Naive thymus-derived CD4-positive, alpha-beta T cell (primary cell): Measurements from ENCODE around the gene TBC1D5. TPM values are rescaled to one million over a fixed set of nuclear protein-coding genes. Genes with fewer than 3 reads are reported as not detected.
A peak's percentile ranks its signal among the peaks of the same experiment; 100 is the strongest.

Source experiments
- ATAC-seq: fragments of 150-1000 bp; cut with Tn5 transposase; 2 replicates; pipeline ENCODE4 v1.10.0; 2021; ENCODE audit warnings: mild to moderate bottlenecking, moderate library complexity
- CTCF ChIA-PET: fragments of 350-600 bp; sonication (Branson Sonifier 250); formaldehyde crosslinking; loops from one replicate; lab custom pipeline; 2021; ENCODE audit warnings: antibody characterized with exemption; lab: Charles Lee
- POLR2A ChIA-PET: fragments of 350-600 bp; sonication (Branson Sonifier 250); formaldehyde crosslinking; loops from one replicate; lab custom pipeline; 2021; ENCODE audit warnings: antibody characterized with exemption, inconsistent platforms; lab: Charles Lee
- DNase-seq, 9 donors: peaks; one replicate each; pipeline versions ENCODE4 v3.0.0 to v3.0.0-alpha.2; 2020 to 2022; ENCODE audit warnings: mixed read lengths in 1 of 9
- H3K27ac ChIP-seq: one replicate; pipeline ENCODE4 v1.7.0; 2013; ENCODE audit warnings: mild to moderate bottlenecking, low read depth, low read length, moderate library complexity
- H3K27me3 ChIP-seq, 2 donors: one replicate each; pipeline ENCODE4 v1.7.0; 2013; ENCODE audit warnings: low read length in 2 of 2, mild to moderate bottlenecking in 2 of 2, moderate library complexity in 2 of 2; ENCODE audit not compliant: control insufficient read depth in 2 of 2, insufficient read depth in 2 of 2
- H3K36me3 ChIP-seq, 3 experiments: 1 replicate in 2 of 3; 2 replicates in 1 of 3; pipeline ENCODE4 v1.7.0; 2013; ENCODE audit warnings: low read length in 3 of 3, mild to moderate bottlenecking in 3 of 3, moderate library complexity in 1 of 3; ENCODE audit not compliant: insufficient read depth in 3 of 3, control insufficient read depth in 2 of 3
- H3K4me1 ChIP-seq, 2 donors: one replicate each; pipeline ENCODE4 v1.7.0; 2013; ENCODE audit warnings: low read length in 2 of 2, mild to moderate bottlenecking in 2 of 2, moderate library complexity in 1 of 2; ENCODE audit not compliant: control insufficient read depth in 2 of 2, insufficient read depth in 2 of 2
- H3K4me3 ChIP-seq: 2 replicates; pipeline ENCODE4 v1.7.0; 2013; ENCODE audit warnings: mild to moderate bottlenecking, low read length
- H3K9me3 ChIP-seq, 3 experiments: 1 replicate in 2 of 3; 2 replicates in 1 of 3; pipeline ENCODE4 v1.7.0; 2013; ENCODE audit warnings: low read length in 3 of 3; ENCODE audit not compliant: control insufficient read depth in 2 of 3
- H3K27ac Mint-ChIP-seq, 9 donors: one replicate each; pipeline ENCODE4 v1.8.0; 2020 to 2022; ENCODE audit warnings: mixed read lengths in 9 of 9, mild to moderate bottlenecking in 8 of 9, moderate library complexity in 5 of 9, inconsistent platforms in 2 of 9
- H3K27me3 Mint-ChIP-seq, 5 donors: one replicate each; pipeline ENCODE4 v1.8.0; 2021 to 2022; ENCODE audit warnings: mixed read lengths in 5 of 5, mild to moderate bottlenecking in 1 of 5
- H3K36me3 Mint-ChIP-seq, 5 donors: one replicate each; pipeline ENCODE4 v1.8.0; 2020 to 2022; ENCODE audit warnings: mixed read lengths in 5 of 5, mild to moderate bottlenecking in 3 of 5, inconsistent platforms in 1 of 5
- H3K4me1 Mint-ChIP-seq, 7 donors: one replicate each; pipeline ENCODE4 v1.8.0; 2020 to 2022; ENCODE audit warnings: mixed read lengths in 7 of 7, mild to moderate bottlenecking in 3 of 7, inconsistent platforms in 1 of 7
- H3K4me3 Mint-ChIP-seq, 10 donors: one replicate each; pipeline ENCODE4 v1.8.0; 2020 to 2022; ENCODE audit warnings: mild to moderate bottlenecking in 10 of 10, mixed read lengths in 10 of 10, moderate library complexity in 6 of 10, inconsistent platforms in 2 of 10
- H3K9me3 Mint-ChIP-seq, 11 donors: one replicate each; pipeline ENCODE4 v1.8.0; 2020 to 2022; ENCODE audit warnings: mixed read lengths in 11 of 11, mild to moderate bottlenecking in 4 of 11, inconsistent platforms in 1 of 11, moderate library complexity in 1 of 11
- intact Hi-C, 2 donors: fragments of 100-400 bp; cut with micrococcal nuclease; formaldehyde crosslinking; loops; one replicate each; pipeline ENCODE4 v1.15.1; 2023
- polyA plus RNA-seq, 2 donors: library from polyadenylated mRNA; unstranded; fragments of 300-500 nt; fragmentation: Illumina TruSeq; gene quantifications; one replicate each; pipeline ENCODE4 v1.2.3, GENCODE V29; 2021
- total RNA-seq, 6 experiments: library from RNA in 5 of 6; stranded (reverse) in 5 of 6; gene quantifications; 1 replicate in 5 of 6; 2 replicates in 1 of 6; pipeline ENCODE4 v1.2.3 and lab custom pipeline; 2021 to 2026

Gene TBC1D5
- total and polyA plus RNA-seq, 7 experiments from 2014 or later: 30.5 to 54.0 (median 37.4) TPM

DNA sequence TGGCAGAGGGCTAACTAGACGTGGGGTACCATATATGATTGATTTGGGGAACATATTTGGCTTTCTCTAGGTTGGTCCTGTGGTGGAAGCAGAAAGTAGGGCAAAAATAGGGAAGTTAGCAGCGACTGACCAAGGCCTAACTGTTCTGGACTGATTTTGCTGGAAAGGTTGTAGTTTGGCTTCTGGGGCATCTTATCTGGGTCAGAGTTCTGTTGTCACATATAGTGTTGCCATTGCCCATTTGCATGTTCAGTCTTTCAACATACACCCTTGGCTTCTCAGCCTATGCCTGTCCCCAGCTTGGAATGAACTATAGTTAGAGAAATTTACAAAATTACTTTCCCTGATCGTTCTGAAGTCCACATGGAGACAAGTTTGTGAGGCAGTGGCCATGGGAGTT, 426.5 kb downstream of the TBC1D5 start:
- DNase-seq (no peak), ATAC-seq (no peak)
- POLR2A ChIA-PET: no interaction called here
- no peaks in the 10 kb centered on the region for H3K36me3 ChIP-seq
- CTCF ChIA-PET: interaction anchor here (0.7 kb wide), 1 partner anchor 64 kb away, joined by 3 read pairs; no protein-coding TSS in a partner anchor
- Mint-ChIP-seq H3K4me3 (no peak overlapping the region), H3K9me3 (peaks cover 0 to 5% (median 0%) of the 10 kb centered on the region in 11 donors), H3K36me3 (peaks cover 0 to 19% (median 11%) of the 10 kb centered on the region in 5 donors), H3K27me3 (no peaks in the 10 kb centered on the region), H3K4me1 (no peaks in the 10 kb centered on the region), H3K27ac (no peak overlapping the region)
- H3K4me1 ChIP-seq: no peaks in the 10 kb centered on the region
- H3K9me3 ChIP-seq: no peaks in the 10 kb centered on the region
- H3K27ac ChIP-seq: no peak overlapping the region
- intact Hi-C loops: no loop called here
- H3K4me3 ChIP-seq: no peak overlapping the region
- no peaks in the 10 kb centered on the region for H3K27me3 ChIP-seq

DNA sequence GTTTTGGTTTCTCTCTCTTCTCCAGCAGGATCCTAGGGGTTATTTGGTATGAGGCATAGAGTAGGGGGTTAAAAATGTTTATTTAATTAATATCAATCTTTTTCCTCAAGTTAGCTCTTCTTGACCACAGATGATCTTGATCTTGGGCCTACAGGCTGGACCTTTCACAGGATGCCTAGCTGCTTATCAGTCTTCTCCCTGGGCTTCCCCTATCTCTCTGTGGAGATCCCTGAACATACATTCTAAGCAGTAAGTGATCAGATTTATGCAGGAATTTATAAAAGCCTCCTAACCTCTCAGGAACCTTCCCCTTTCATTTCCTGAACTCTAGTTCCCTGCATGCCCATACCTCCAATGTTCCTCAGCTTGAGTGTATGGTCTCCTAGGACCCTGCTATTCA, 428.3 kb downstream of the TBC1D5 start:
- peaks cover 0 to 5% (median 0%) of the 10 kb centered on the region in 11 donors for H3K9me3 Mint-ChIP-seq
- no peak overlapping the region for H3K4me3 ChIP-seq
- no peak for DNase-seq
- H3K27me3 Mint-ChIP-seq: no peaks in the 10 kb centered on the region
- no peaks in the 10 kb centered on the region for H3K36me3 ChIP-seq
- no peaks in the 10 kb centered on the region for H3K4me1 ChIP-seq
- no peak overlapping the region for H3K4me3 Mint-ChIP-seq
- H3K4me1 Mint-ChIP-seq: peaks cover 0 to 8% (median 0%) of the 10 kb centered on the region in 7 donors
- no peaks in the 10 kb centered on the region for H3K27me3 ChIP-seq
- CTCF ChIA-PET: no interaction called here
- intact Hi-C loops: no loop called here
- no peaks in the 10 kb centered on the region for H3K9me3 ChIP-seq
- peaks cover 0 to 16% (median 8%) of the 10 kb centered on the region in 5 donors for H3K36me3 Mint-ChIP-seq
- H3K27ac ChIP-seq: no peak overlapping the region
- no peak for ATAC-seq
- peak overlapping the region in 1 of 9 donors; percentile 64 for H3K27ac Mint-ChIP-seq
- POLR2A ChIA-PET: no interaction called here

- no peak for ATAC-seq
- no peak overlapping the region for H3K27ac Mint-ChIP-seq
- POLR2A ChIA-PET: no interaction called here
Measured at GRCh38 chr3:17313746-17314145, 428.7 kb downstream of the TBC1D5 start.

GRCh38 chr3:17310983-17311382, 431.4 kb downstream of the TBC1D5 start:
- intact Hi-C loops: no loop called here
- DNase-seq (no peak), ATAC-seq (no peak)
- POLR2A ChIA-PET: no interaction called here
- H3K9me3 ChIP-seq: no peaks in the 10 kb centered on the region
- CTCF ChIA-PET: no interaction called here
- H3K27me3 Mint-ChIP-seq: no peaks in the 10 kb centered on the region
- no peak overlapping the region for H3K27ac ChIP-seq
- H3K4me1 ChIP-seq: no peaks in the 10 kb centered on the region
- H3K27me3 ChIP-seq: no peaks in the 10 kb centered on the region
- no peak overlapping the region for H3K27ac Mint-ChIP-seq
- H3K4me3 Mint-ChIP-seq: no peak overlapping the region
- H3K36me3 ChIP-seq: no peaks in the 10 kb centered on the region
- peaks cover 0 to 7% (median 0%) of the 10 kb centered on the region in 5 donors for H3K36me3 Mint-ChIP-seq
- no peak overlapping the region for H3K4me3 ChIP-seq
- H3K9me3 Mint-ChIP-seq: no peaks in the 10 kb centered on the region
- peaks cover 0 to 8% (median 0%) of the 10 kb centered on the region in 7 donors for H3K4me1 Mint-ChIP-seq

More at GRCh38 chr3:17313746-17314145, 428.7 kb downstream of the TBC1D5 start:
- H3K4me1 Mint-ChIP-seq: peaks cover 0 to 8% (median 0%) of the 10 kb centered on the region in 7 donors
- H3K27me3 Mint-ChIP-seq: no peaks in the 10 kb centered on the region
- H3K4me3 Mint-ChIP-seq: no peak overlapping the region
- intact Hi-C loops: no loop called here
- Histone ChIP-seq H3K4me3 (no peak overlapping the region), H3K27me3 (no peaks in the 10 kb centered on the region), H3K27ac (no peak overlapping the region), H3K36me3 (no peaks in the 10 kb centered on the region), H3K4me1 (no peaks in the 10 kb centered on the region), H3K9me3 (no peaks in the 10 kb centered on the region)
- CTCF ChIA-PET: no interaction called here
- no peak for DNase-seq
- peaks cover 0 to 4% (median 0%) of the 10 kb centered on the region in 11 donors for H3K9me3 Mint-ChIP-seq
- H3K36me3 Mint-ChIP-seq: peaks cover 0 to 13% (median 4%) of the 10 kb centered on the region in 5 donors

- no peaks in the 10 kb centered on the region for H3K27me3 Mint-ChIP-seq
- peaks cover 0 to 8% (median 0%) of the 10 kb centered on the region in 7 donors for H3K4me1 Mint-ChIP-seq
- no peaks in the 10 kb centered on the region for H3K9me3 Mint-ChIP-seq
- ChIA-PET POLR2A (no interaction called here), CTCF (interaction anchor here (1.0 kb wide), 1 partner anchor 50 kb away, joined by 3 read pairs; no protein-coding TSS in a partner anchor)
- Histone ChIP-seq H3K4me1 (no peaks in the 10 kb centered on the region), H3K9me3 (no peaks in the 10 kb centered on the region), H3K27ac (no peak overlapping the region), H3K36me3 (no peaks in the 10 kb centered on the region), H3K4me3 (no peak overlapping the region), H3K27me3 (no peaks in the 10 kb centered on the region)
- H3K4me3 Mint-ChIP-seq: no peak overlapping the region
- H3K27ac Mint-ChIP-seq: no peak overlapping the region
- no peak for DNase-seq
- intact Hi-C loops: no loop called here
- peaks cover 0 to 3% (median 0%) of the 10 kb centered on the region in 5 donors for H3K36me3 Mint-ChIP-seq
- no peak for ATAC-seq
Measured at GRCh38 chr3:17307887-17308286, 434.5 kb downstream of the TBC1D5 start.

DNA sequence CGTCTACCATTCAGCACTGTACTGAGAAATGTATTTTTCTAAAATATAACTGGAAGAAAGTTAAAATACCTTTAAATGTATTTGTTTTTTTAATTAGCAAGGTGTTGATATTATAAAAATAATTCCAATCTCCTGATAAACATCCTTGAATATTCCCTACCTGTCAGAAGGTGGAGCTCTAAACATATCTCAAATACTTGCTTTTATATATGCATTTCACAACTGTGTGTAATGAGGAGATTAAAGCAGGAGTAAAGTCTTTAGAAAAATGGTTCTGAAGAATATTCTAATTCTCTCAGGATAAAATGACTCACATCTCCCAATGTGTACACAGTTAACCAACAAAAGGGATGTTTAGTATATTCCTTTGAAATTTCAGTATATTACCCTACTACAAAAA, 434.9 kb downstream of the TBC1D5 start:
- peaks cover 0 to 3% (median 0%) of the 10 kb centered on the region in 5 donors for H3K36me3 Mint-ChIP-seq
- intact Hi-C loops: no loop called here
- H3K9me3 Mint-ChIP-seq: no peaks in the 10 kb centered on the region
- no peak for DNase-seq
- Histone ChIP-seq H3K27me3 (no peaks in the 10 kb centered on the region), H3K36me3 (no peaks in the 10 kb centered on the region), H3K9me3 (no peaks in the 10 kb centered on the region), H3K4me1 (no peaks in the 10 kb centered on the region), H3K27ac (no peak overlapping the region), H3K4me3 (no peak overlapping the region)
- ChIA-PET CTCF (interaction anchor here (1.0 kb wide), 1 partner anchor 49 kb away, joined by 3 read pairs; no protein-coding TSS in a partner anchor), POLR2A (no interaction called here)
- peaks cover 0 to 8% (median 0%) of the 10 kb centered on the region in 7 donors for H3K4me1 Mint-ChIP-seq
- no peak for ATAC-seq
- H3K27me3 Mint-ChIP-seq: no peaks in the 10 kb centered on the region
- H3K27ac Mint-ChIP-seq: no peak overlapping the region
- no peak overlapping the region for H3K4me3 Mint-ChIP-seq

GRCh38 chr3:17304969-17305368, 437.5 kb downstream of the TBC1D5 start:
- Mint-ChIP-seq H3K27me3 (no peaks in the 10 kb centered on the region), H3K27ac (peak overlapping the region in 1 of 9 donors; percentile 59), H3K9me3 (no peaks in the 10 kb centered on the region), H3K36me3 (peaks cover 0 to 3% (median 0%) of the 10 kb centered on the region in 5 donors), H3K4me1 (peaks cover 0 to 9% (median 7%) of the 10 kb centered on the region in 7 donors), H3K4me3 (no peak overlapping the region)
- Histone ChIP-seq H3K27me3 (no peaks in the 10 kb centered on the region), H3K4me1 (peaks cover 5 to 6% of the 10 kb centered on the region in 2 donors), H3K9me3 (no peaks in the 10 kb centered on the region), H3K4me3 (no peak overlapping the region), H3K27ac (no peak overlapping the region), H3K36me3 (no peaks in the 10 kb centered on the region)
- DNase-seq (no peak), ATAC-seq (no peak)
- ChIA-PET CTCF (no interaction called here), POLR2A (no interaction called here)
- intact Hi-C loops: no loop called here
